Kasumi-1 (cell line): ENCODE results near the gene UGDH.
"Not testable (repeated sequence)": the region's sequence is repeated elsewhere in the genome, so short reads cannot be mapped to it uniquely, and the experiment has no call there.

Experiments
- DNase-seq, 2 experiments: peaks; one replicate each; lab custom pipeline; 2025; lab: John Stamatoyannopoulos, UW

The UGDH gene

DNA sequence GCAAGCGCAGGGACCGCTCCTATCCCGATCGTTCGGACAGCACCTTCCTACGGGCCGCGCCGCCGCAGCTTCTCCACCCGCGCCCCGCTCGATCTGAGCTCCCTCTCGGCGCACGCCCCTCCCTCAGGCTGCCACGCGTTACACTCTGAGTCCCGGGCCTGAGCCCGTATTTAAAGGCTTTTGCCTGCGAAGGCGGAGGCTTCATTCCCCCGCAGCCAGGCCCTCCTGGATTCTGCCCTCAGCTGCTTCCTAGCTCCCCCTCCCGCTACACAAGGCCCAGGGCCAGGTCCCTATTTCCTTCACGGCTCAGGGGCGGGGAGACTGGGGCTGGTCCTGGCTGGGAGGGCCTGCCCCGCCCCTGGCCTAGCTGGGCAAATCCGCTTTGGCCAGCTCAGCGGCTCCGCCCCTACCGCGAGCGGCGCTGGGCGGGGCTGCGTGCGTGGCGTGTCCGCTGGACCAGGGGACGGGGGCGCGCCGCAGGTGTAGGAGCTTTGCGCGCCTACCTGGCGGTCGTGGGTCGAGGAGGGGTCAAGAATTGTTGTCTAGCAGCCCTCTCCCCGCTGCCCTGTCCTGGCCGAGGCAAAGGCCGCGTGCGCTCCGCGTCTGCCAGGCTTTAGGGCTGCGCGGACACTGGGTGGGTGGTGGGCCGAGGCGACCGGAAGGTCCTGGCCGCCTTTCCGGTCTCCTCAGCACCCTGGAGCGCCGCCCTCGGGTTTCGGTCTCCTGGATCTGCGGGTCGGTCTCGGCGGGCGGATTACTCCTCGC lies at the start of gene UGDH:
TSS of gene UGDH (minus strand) at position 144 of the 765 bp plus-strand sequence. CDS start 5,927 bp downstream, outside the sequence.
- peak; percentile 90 to 93 for DNase-seq

GRCh38 chr4:39574946-39575345 lies 47.7 kb upstream of the UGDH start:
- DNase-seq: no peak

DNA sequence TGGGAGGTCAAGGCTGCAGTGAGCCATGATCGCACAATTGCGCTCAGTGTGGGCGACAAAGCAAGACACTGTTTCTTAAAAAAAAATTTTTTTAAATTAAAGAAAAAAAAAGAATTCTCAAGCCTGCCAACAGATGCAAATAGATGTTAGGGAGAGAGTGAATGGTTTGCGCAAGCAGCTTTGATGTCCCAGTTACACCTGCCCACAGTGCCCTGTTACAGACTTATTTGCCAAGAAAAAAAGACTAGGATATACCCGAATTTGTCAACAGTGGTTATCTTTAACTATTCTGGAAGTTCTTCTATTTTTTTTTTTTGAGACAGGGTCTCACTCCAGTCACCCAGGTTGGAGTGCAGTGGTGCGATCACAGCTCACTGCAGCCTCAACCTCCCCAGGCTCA lies 44.3 kb upstream of the UGDH start:
- DNase-seq: no peak

GRCh38 chr4:39571054-39571453 lies 43.8 kb upstream of the UGDH start:
- DNase-seq: no peak

DNA sequence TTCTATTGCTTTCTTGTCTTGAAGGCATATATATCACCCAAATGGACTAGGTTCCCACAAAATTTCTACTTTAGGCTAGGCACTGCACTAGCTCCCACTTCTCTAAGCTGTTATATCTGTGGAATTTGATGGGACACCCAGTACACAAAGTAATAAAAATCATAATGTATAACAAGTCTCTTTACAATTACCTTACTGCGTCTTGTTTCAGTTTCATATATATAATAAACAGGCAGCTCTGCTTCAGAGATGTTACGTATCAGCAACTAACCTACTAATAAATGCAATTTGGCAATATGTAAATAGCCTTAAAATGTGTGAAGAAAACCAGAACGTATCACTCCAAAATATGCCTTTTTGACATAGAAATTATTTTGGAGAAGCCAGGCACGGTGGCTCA lies 42.0 kb upstream of the UGDH start:
- no peak for DNase-seq

DNA sequence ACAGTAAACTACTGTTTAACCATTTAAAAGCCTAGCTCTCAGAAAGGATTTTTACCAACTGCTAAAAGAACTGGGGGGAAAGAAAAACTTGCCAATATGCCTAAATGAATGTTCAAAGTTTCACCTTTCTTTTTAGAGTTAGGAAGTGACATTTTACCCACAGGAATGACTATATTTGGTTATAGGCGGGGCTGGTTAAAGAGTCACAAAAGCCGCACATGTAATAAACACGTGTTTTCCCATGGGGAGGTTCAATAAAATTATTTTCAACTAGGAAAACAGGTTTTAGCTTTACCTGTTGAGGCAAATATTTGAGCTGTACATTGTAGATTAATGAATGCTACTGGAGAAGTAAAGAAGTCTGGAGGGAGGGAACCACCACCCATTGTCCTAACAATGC lies 41.6 kb upstream of the UGDH start:
- DNase-seq: no peak

DNA sequence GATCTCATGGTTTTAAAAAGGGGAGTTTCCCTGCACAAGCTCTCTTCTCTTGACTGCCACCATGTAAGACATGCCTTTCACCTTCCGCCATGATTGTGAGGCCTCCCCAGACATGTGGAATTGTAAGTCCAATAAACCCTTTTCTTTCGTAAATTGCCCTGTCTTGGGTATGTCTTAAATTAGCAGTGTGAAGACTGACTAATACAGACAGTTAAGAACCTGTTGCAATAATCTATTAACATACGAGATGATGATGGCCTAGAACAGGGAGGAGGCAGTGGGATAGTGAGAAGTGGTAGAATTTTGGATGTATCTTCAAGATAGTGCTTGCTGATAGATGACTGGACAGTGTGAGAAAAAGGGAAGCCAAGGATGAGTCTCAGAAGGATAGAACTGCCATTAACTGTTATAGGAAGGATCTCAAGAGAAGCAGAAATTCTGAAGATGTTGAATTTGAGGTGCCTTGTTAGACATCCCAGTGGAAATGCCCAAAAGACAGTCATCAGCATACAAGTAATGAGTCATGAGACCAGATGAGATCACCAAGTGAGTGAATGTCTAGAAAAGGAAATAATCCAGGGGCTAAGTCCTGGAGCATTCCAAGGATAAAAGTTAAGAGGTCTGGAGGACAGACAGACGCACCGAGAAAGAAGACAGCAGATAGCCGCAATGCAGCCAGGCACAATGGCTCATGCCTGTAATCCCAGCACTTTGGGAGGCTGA lies 38.8 kb upstream of the UGDH start:
- no peak for DNase-seq

- no peak for DNase-seq
Observed at GRCh38 chr4:39563346-39563847, 36.2 kb upstream of the UGDH start.

GRCh38 chr4:39562792-39563191 lies 35.6 kb upstream of the UGDH start:
- no peak for DNase-seq

GRCh38 chr4:39559626-39560025 lies 32.4 kb upstream of the UGDH start:
- DNase-seq: no peak

GRCh38 chr4:39555472-39555871 lies 28.2 kb upstream of the UGDH start:
- DNase-seq: no peak

- DNase-seq: no peak
Observed at GRCh38 chr4:39548425-39549067, 21.3 kb upstream of the UGDH start.

DNA sequence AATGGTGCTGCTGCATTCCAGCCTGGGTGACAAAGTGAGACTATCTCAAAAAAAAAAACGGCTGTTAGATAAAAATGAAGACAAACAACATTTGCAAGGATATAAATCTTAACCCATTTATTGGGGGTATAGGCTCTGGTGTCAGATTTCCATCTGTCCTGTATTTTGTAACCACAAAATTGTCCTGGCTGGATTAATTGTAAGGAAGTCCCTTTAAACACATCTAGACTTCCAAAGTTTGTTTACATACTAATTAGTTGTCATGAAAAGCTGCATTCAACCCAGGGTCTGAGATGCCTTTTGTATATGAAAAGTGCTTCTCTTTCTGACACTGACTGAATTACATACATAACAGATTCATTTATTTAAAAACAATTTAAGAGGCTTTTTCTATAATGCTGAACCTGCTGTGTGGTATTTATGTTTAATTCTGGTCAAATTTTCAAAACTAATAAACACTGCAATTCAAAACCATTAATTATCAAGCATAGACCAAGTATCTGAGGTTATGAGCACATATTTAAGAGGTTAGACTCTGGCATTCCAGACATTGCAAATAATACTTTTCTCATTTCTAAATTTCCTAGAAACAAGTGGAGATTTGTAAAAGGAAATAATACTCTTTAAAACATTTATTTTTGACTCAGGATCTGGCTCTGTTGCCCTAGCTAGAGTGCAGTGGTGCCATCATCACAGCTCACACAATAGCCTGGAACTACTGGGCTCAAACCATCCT lies 17.5 kb upstream of the UGDH start:
- no peak for DNase-seq

- DNase-seq: not testable (repeated sequence)
Observed at GRCh38 chr4:39544080-39544479, 16.8 kb upstream of the UGDH start.

DNA sequence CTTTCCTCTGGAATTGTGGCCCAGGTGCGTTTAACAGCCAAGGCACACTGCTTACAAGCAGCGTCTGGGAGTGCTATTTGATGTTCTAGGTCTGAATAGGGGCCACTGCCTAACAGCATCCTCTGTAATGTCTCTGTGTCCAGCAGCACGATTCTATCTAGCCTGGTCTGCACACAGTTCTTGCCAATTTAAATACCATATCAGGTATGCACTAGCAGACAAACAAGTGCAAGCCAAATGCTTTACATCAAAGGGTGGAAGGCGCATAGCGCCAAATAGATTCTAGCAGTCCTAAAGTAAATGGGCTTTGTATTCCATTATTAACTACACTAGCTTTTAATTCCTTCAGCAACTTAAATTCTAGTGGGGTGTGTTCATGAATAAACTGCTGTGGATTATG lies 15.8 kb upstream of the UGDH start:
- no peak for DNase-seq

DNA sequence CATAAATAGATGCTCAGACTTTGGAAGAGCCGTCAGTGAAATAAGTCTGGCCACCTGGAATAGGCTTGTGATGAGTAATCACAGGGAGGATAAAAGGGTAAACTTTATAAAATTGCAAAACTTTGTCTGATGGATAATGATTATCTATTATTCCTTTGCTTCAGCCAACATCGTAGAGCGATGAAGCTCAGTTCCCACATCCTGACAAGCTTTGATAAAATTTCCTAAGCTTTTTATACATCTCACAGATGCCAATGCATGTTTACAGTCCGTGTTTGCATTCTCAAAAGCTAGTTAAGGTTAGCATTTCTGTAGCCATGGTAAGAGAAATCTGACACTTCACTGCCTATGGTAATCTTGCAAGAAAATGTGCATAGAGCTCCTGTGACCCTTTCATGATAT lies 15.4 kb upstream of the UGDH start:
- DNase-seq: no peak

DNA sequence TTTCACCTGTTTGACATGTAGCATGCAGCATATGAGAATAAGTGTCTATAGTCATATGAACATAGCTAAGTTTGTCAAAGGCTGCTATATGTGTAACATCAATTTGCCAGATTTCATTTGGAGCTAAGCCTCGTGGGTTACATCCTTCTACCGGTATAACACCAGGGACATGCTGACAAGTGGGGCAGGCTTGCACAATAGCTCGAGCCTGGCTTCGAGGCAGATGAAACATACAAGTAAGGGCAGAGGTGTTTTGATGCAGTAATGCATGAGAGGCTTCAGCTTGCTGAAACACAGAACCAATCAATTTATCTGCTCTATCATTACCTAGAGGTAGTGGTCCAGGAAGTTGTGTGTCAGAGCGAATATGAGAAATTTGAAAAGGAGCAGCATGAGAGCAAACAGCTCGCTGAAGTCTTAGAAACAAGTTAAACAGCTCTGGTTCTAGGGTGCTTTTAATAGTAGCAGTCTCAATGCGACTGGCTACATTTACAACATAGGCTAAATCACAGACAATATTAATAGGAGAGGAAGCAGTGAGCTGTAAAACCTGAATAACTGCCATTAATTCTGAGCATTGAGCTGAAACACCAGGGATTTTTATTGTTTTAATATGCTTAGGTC lies 14.9 kb upstream of the UGDH start:
- DNase-seq: no peak

- DNase-seq: no peak
Observed at GRCh38 chr4:39539089-39539611, 11.9 kb upstream of the UGDH start.

GRCh38 chr4:39533541-39533940 lies 6.3 kb upstream of the UGDH start:
- no peak for DNase-seq

DNA sequence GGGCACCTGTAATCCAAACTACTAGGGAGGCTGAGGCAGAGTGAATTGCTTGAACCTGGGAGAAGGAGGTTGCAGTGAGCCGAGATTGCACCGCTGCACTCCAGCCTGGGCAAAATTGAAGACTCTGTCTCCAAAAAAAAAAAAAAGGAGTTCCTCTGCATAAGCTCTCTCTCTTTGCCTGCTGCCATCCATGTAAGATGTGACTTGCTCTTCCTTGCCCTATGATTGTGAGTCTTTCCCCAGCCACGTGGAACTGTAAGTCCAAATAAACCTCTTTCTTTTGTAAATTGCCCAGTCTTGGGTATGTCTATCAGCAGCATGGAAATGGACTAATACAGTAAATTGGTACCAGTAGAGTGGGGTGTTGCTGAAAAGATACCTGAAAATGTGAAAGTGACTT lies 5.0 kb upstream of the UGDH start:
- not testable (repeated sequence) for DNase-seq

GRCh38 chr4:39530682-39531081 lies 3.4 kb upstream of the UGDH start:
- no peak for DNase-seq
